IMR-90 (cell line): ENCODE measurements around the gene GARNL3. TPM values are rescaled to one million over a fixed set of nuclear protein-coding genes. Genes with fewer than 3 reads are reported as not detected.

ENCODE experiments used
- ATAC-seq: fragments of 200-7000 bp; cut with Tn5 transposase; 2 replicates; pipeline ENCODE4 v1.9.1; 2020; ENCODE audit warnings: low read depth, mild to moderate bottlenecking, moderate library complexity
- BruUV-seq: library from RNA; stranded (reverse); fragments of 400-500 nt; replicated peaks from 2 replicates; lab custom pipeline; 2021; lab: Mats Ljungman, UMichigan
- CTCF ChIA-PET: fragments of 300-600 bp; formaldehyde crosslinking; extraction: SDS; loops from one replicate; lab custom pipeline; 2021; ENCODE audit warnings: antibody characterized with exemption; lab: Yijun Ruan, JAX
- POLR2A ChIA-PET: fragments of 300-600 bp; sonication (Branson Sonifier 250); formaldehyde crosslinking; loops from one replicate; lab custom pipeline; 2022; ENCODE audit warnings: antibody characterized with exemption; ENCODE audit not compliant: unreplicated experiment; lab: Charles Lee
- DNase-seq: peaks from one replicate; pipeline ENCODE4 v3.0.0; 2013
- H2AFZ ChIP-seq: replicated peaks from 2 replicates; pipeline ENCODE3; 2013; ENCODE audit warnings: low read length, mild to moderate bottlenecking; ENCODE audit not compliant: poor library complexity
- H2AK5ac ChIP-seq: 2 replicates; pipeline ENCODE4 v1.6.1; 2013; ENCODE audit warnings: low read depth, low read length, inconsistent platforms
- H2AK9ac ChIP-seq: replicated peaks from 2 replicates; pipeline ENCODE3; 2013; ENCODE audit warnings: mild to moderate bottlenecking, low read depth, low read length, moderate library complexity; ENCODE audit not compliant: poor library complexity
- H2BK120ac ChIP-seq: 2 replicates; pipeline ENCODE4 v1.6.1; 2013; ENCODE audit warnings: low read depth, low read length, inconsistent platforms
- H2BK15ac ChIP-seq: 3 replicates; pipeline ENCODE4 v1.6.1; 2013; ENCODE audit warnings: low read depth, low read length, inconsistent platforms
- H2BK20ac ChIP-seq: 2 replicates; pipeline ENCODE4 v1.6.1; 2013; ENCODE audit warnings: low read depth, mild to moderate bottlenecking, inconsistent platforms, low read length, moderate library complexity
- H2BK5ac ChIP-seq: 2 replicates; pipeline ENCODE4 v1.6.1; 2013; ENCODE audit warnings: mild to moderate bottlenecking, low read depth, low read length, inconsistent platforms; ENCODE audit not compliant: poor library complexity, severe bottlenecking
- H3K14ac ChIP-seq: replicated peaks from 2 replicates; pipeline ENCODE4 v1.6.1; 2013; ENCODE audit warnings: low read depth, low read length, inconsistent platforms
- H3K18ac ChIP-seq: 2 replicates; pipeline ENCODE4 v1.6.1; 2013; ENCODE audit warnings: low read depth, low read length, control low read depth
- H3K23ac ChIP-seq: 2 replicates; pipeline ENCODE4 v1.6.1; 2013; ENCODE audit warnings: low read depth, low read length, inconsistent platforms
- H3K27ac ChIP-seq: 2 replicates; pipeline ENCODE4 v1.5.1; 2013; ENCODE audit warnings: mild to moderate bottlenecking, control low read depth, low read length; ENCODE audit not compliant: insufficient read depth
- H3K27me3 ChIP-seq: 2 replicates; pipeline ENCODE4 v1.6.1; 2013; ENCODE audit warnings: low read length; ENCODE audit not compliant: control insufficient read depth, insufficient read depth
- H3K36me3 ChIP-seq: 2 replicates; pipeline ENCODE4 v1.6.1; 2013; ENCODE audit warnings: low read length, mixed read lengths; ENCODE audit not compliant: control insufficient read depth, insufficient read depth
- H3K4ac ChIP-seq: 2 replicates; pipeline ENCODE4 v1.6.1; 2013; ENCODE audit warnings: low read depth, low read length, inconsistent platforms
- H3K4me1 ChIP-seq: 2 replicates; pipeline ENCODE4 v1.6.1; 2013; ENCODE audit warnings: low read length, mixed read lengths; ENCODE audit not compliant: control insufficient read depth, insufficient read depth
- H3K4me2 ChIP-seq: 2 replicates; pipeline ENCODE4 v1.6.1; 2013; ENCODE audit warnings: low read depth, mild to moderate bottlenecking, control low read depth, low read length, moderate library complexity
- H3K4me3 ChIP-seq: 2 replicates; pipeline ENCODE4 v1.5.1; 2013; ENCODE audit warnings: low read depth, mild to moderate bottlenecking, control low read depth, low read length, moderate library complexity; ENCODE audit not compliant: insufficient read depth
- H3K56ac ChIP-seq: 2 replicates; pipeline ENCODE4 v1.6.1; 2013; ENCODE audit warnings: low read length, inconsistent platforms; ENCODE audit not compliant: insufficient read depth; ENCODE audit errors: extremely low read depth
- H3K79me1 ChIP-seq, 2 experiments: 2 replicates each; pipeline ENCODE4 v1.6.1; 2013; ENCODE audit warnings: low read length in 2 of 2, inconsistent platforms in 1 of 2, low read depth in 1 of 2
- H3K9ac ChIP-seq: 2 replicates; pipeline ENCODE4 v1.6.1; 2013; ENCODE audit warnings: low read depth, low read length, control low read depth
- H3K9me1 ChIP-seq: 2 replicates; pipeline ENCODE4 v1.6.1; 2013; ENCODE audit warnings: low read length, inconsistent platforms; ENCODE audit not compliant: insufficient read depth
- H3K9me3 ChIP-seq: 2 replicates; pipeline ENCODE4 v1.6.1; 2013; ENCODE audit warnings: low read length; ENCODE audit not compliant: control insufficient read depth, insufficient read depth
- H4K20me1 ChIP-seq: 2 replicates; pipeline ENCODE4 v1.6.1; 2013; ENCODE audit warnings: low read length, inconsistent platforms; ENCODE audit not compliant: insufficient read depth
- H4K5ac ChIP-seq: 2 replicates; pipeline ENCODE4 v1.6.1; 2013; ENCODE audit warnings: mild to moderate bottlenecking, low read depth, low read length, control low read depth
- H4K8ac ChIP-seq, 2 experiments: 2 replicates each; pipeline ENCODE4 v1.6.1; 2013; ENCODE audit warnings: low read depth in 2 of 2, low read length in 2 of 2, control low read depth in 1 of 2, inconsistent platforms in 1 of 2
- H4K91ac ChIP-seq: 2 replicates; pipeline ENCODE4 v1.6.1; 2013; ENCODE audit warnings: low read depth, low read length, inconsistent platforms; ENCODE audit not compliant: insufficient read depth
- BHLHE40 ChIP-seq: fragments of 150-350 bp; IDR thresholded peaks from 2 replicates; pipeline ENCODE4 v1.6.1; 2016; ENCODE audit warnings: mild to moderate bottlenecking, low read depth, low read length
- CEBPB ChIP-seq: IDR thresholded peaks from 2 replicates; pipeline ENCODE4 v1.6.1; 2012; ENCODE audit warnings: low read depth, low read length, improper control_type of control experiment
- CHD1 ChIP-seq: IDR thresholded peaks from 2 replicates; pipeline ENCODE4 v1.6.1; 2012; ENCODE audit warnings: low read depth, low read length, improper control_type of control experiment
- ELK1 ChIP-seq: fragments of 150-350 bp; IDR thresholded peaks from 2 replicates; pipeline ENCODE4 v1.6.1; 2016; ENCODE audit warnings: low read depth, mild to moderate bottlenecking, low read length, moderate library complexity, borderline replicate concordance
- FOS ChIP-seq: fragments of 150-350 bp; IDR thresholded peaks from 2 replicates; pipeline ENCODE4 v1.6.1; 2016; ENCODE audit warnings: low read depth, low read length
- MAFK ChIP-seq: IDR thresholded peaks from 2 replicates; pipeline ENCODE4 v1.6.1; 2012; ENCODE audit warnings: low read depth, low read length, improper control_type of control experiment
- MAZ ChIP-seq: IDR thresholded peaks from 2 replicates; pipeline ENCODE4 v1.6.1; 2012; ENCODE audit warnings: low read depth, mild to moderate bottlenecking, low read length, improper control_type of control experiment, moderate library complexity, borderline replicate concordance
- MXI1 ChIP-seq: IDR thresholded peaks from 2 replicates; pipeline ENCODE4 v1.6.1; 2012; ENCODE audit warnings: low read depth, mild to moderate bottlenecking, low read length, moderate library complexity, borderline replicate concordance
- NFE2L2 ChIP-seq: fragments of 150-350 bp; IDR thresholded peaks from 2 replicates; pipeline ENCODE4 v1.6.1; 2016; ENCODE audit warnings: low read depth, mild to moderate bottlenecking, low read length
- POLR2A ChIP-seq: IDR thresholded peaks from 2 replicates; pipeline ENCODE4 v1.6.1; 2012; ENCODE audit warnings: mild to moderate bottlenecking, low read depth, low read length
- RAD21 ChIP-seq: IDR thresholded peaks from 2 replicates; pipeline ENCODE4 v1.6.1; 2012; ENCODE audit warnings: low read length, improper control_type of control experiment
- RCOR1 ChIP-seq: IDR thresholded peaks from 2 replicates; pipeline ENCODE4 v1.6.1; 2012; ENCODE audit warnings: mild to moderate bottlenecking, low read length, improper control_type of control experiment; ENCODE audit not compliant: insufficient replicate concordance
- SMC3 ChIP-seq: fragments of 150-350 bp; IDR thresholded peaks from 2 replicates; pipeline ENCODE4 v1.6.1; 2016; ENCODE audit warnings: low read depth, mild to moderate bottlenecking, antibody characterized with exemption, low read length, moderate library complexity
- WGBS, 2 experiments: methylation state at CpG; one replicate each; pipeline versions ENCODE4 v1.1.5 to v1.1.7; 2013; ENCODE audit warnings: missing lambda C conversion rate in 2 of 2; ENCODE audit not compliant: insufficient read length in 1 of 2; ENCODE audit errors: extremely low coverage in 2 of 2; 5-methylcytosine and 5-hydroxymethylcytosine counted together
- dilution Hi-C: fragments of 300-500 bp; cut with HindIII; formaldehyde crosslinking; loops from one replicate; pipeline ENCODE4 v1.14.3; 2018; ENCODE audit warnings: low sequenced_read_pairs; ENCODE audit not compliant: unreplicated experiment
- in situ Hi-C: fragments of 300-500 bp; cut with MboI; formaldehyde crosslinking; loops from 3 replicates; pipeline ENCODE4 v1.14.3; 2019; ENCODE audit warnings: low sequenced_read_pairs, inconsistent platforms, mixed read lengths
- intact Hi-C: fragments of 100-400 bp; cut with micrococcal nuclease; formaldehyde crosslinking; loops from 2 replicates; pipeline ENCODE4 v1.10.0; 2022
- polyA plus RNA-seq, 3 experiments: library from polyadenylated mRNA; depleted of rRNA; stranded (reverse); fragments of >200 nt; gene quantifications; 2 replicates each; pipeline ENCODE4 v1.2.3, GENCODE V29; 2012; ENCODE audit warnings: low replicate concordance in 1 of 3
- total RNA-seq: library from RNA; depleted of rRNA; stranded (reverse); fragments of >200 nt; gene quantifications from 2 replicates; pipeline ENCODE4 v1.2.3, GENCODE V29; 2012

Gene GARNL3
- total and polyA plus RNA-seq, 2 of the 4 experiments (the other 2 are of a cell fraction), result 1.9 to 5.0 TPM

- no peak overlapping the region for H3K14ac ChIP-seq
- ATAC-seq (no peak), DNase-seq (no peak)
- H3K79me1 ChIP-seq, result no peaks in the 10 kb centered on the region
- no peak overlapping the region for H3K27ac ChIP-seq
- H3K9ac ChIP-seq, result no peak overlapping the region
- no peak overlapping the region for H2BK120ac ChIP-seq
- no peak overlapping the region for H3K56ac ChIP-seq
- H3K4me3 ChIP-seq, result no peak overlapping the region
- dilution Hi-C loops, result no loop called here
- no peak overlapping the region for H4K5ac ChIP-seq
- H2AK5ac ChIP-seq, result no peak overlapping the region
- POLR2A ChIA-PET, result no interaction called here
- H3K9me1 ChIP-seq, result no peaks in the 10 kb centered on the region
- intact Hi-C loops, result no loop called here
- no peak overlapping the region for H2BK5ac ChIP-seq
- no peak overlapping the region for H2BK15ac ChIP-seq
- H2AFZ ChIP-seq, result no peak overlapping the region
- no peaks in the 10 kb centered on the region for H4K20me1 ChIP-seq
- BruUV-seq, result no TSS peak
- H2AK9ac ChIP-seq, result no peak overlapping the region
- no peaks in the 10 kb centered on the region for H3K36me3 ChIP-seq
- no peaks in the 10 kb centered on the region for H3K4me1 ChIP-seq
- H4K8ac ChIP-seq, result no peak overlapping the region
- no peak overlapping the region for H3K4me2 ChIP-seq
- CTCF ChIA-PET, result interaction anchor here (0.7 kb wide), 1 partner anchor 21 kb away, joined by 3 read pairs; no protein-coding TSS in a partner anchor
- no peak overlapping the region for H2BK20ac ChIP-seq
- no CpG with 5 or more reads among the region's 1 CpG for WGBS, 2 experiments
- no peak for TF ChIP-seq CEBPB
- TF ChIP-seq CHD1, result no peak
- no peak for TF ChIP-seq RAD21
- no peak for TF ChIP-seq NFE2L2
- no peak for TF ChIP-seq MAFK
- no peak for TF ChIP-seq MAZ
- no peak for TF ChIP-seq FOS
- TF ChIP-seq RCOR1, result no peak
- TF ChIP-seq MXI1, result no peak
- no peak for TF ChIP-seq SMC3
- no peak for TF ChIP-seq ELK1
- TF ChIP-seq BHLHE40, result no peak
- no peak for TF ChIP-seq POLR2A
- H3K9me3 ChIP-seq, result no peaks in the 10 kb centered on the region
- no peaks in the 10 kb centered on the region; the same call in 1 of the 2 replicates for H3K27me3 ChIP-seq
- no peak overlapping the region for H3K23ac ChIP-seq
- no peak overlapping the region for H3K18ac ChIP-seq
- no peak overlapping the region for H3K4ac ChIP-seq
- in situ Hi-C loops, result no loop called here
- no peak overlapping the region for H4K91ac ChIP-seq
Observed at GRCh38 chr9:127269449-127269848, 4.9 kb downstream of the GARNL3 start.
